IPS DF 6.9 (cell line): ENCODE results near the gene KRT12.

ENCODE experiments used
- DNase-seq: peaks from one replicate; pipeline ENCODE4 v3.0.0-alpha.2; 2013; ENCODE audit warnings: low read depth, low spot score
- H3K27ac ChIP-seq: one replicate; pipeline ENCODE4 v1.5.1; 2013; ENCODE audit warnings: low read length, control low read depth
- H3K27me3 ChIP-seq: 2 replicates; pipeline ENCODE4 v1.6.1; 2013; ENCODE audit warnings: mild to moderate bottlenecking, low read length; ENCODE audit not compliant: control insufficient read depth, insufficient read depth
- H3K36me3 ChIP-seq: 2 replicates; pipeline ENCODE4 v1.6.1; 2013; ENCODE audit warnings: low read length; ENCODE audit not compliant: control insufficient read depth, insufficient read depth
- H3K4me1 ChIP-seq: 2 replicates; pipeline ENCODE4 v1.6.1; 2013; ENCODE audit warnings: low read length; ENCODE audit not compliant: control insufficient read depth, insufficient read depth
- H3K4me3 ChIP-seq: 2 replicates; pipeline ENCODE4 v1.5.1; 2013; ENCODE audit warnings: mild to moderate bottlenecking, low read length
- H3K9me3 ChIP-seq: 2 replicates; pipeline ENCODE4 v1.6.1; 2013; ENCODE audit warnings: low read length, inconsistent platforms; ENCODE audit not compliant: control insufficient read depth, insufficient read depth
- WGBS: extraction: QIAGEN DNeasy Blood & Tissue Kit; methylation state at CpG from one replicate; pipeline ENCODE4 v1.1.7; 2013; ENCODE audit warnings: mixed read lengths, missing lambda C conversion rate; ENCODE audit not compliant: insufficient read length, insufficient coverage; 5-methylcytosine and 5-hydroxymethylcytosine counted together

Gene KRT12

GRCh38 chr17:40884708-40885512 is 17.9 kb upstream of the KRT12 start, which contains the start of gene KRT20:
Gene KRT20 (minus strand): TSS chr17:40885242. CDS start chr17:40885185, 57 bp downstream.
- WGBS = no CpG with 5 or more reads among the region's 23 CpGs
- H3K36me3 ChIP-seq = no peaks in the 10 kb centered on the region
- no peaks in the 10 kb centered on the region for H3K9me3 ChIP-seq
- no peaks in the 10 kb centered on the region for H3K4me1 ChIP-seq
- H3K4me3 ChIP-seq = no peak within 1 kb of the TSS
- DNase-seq = no peak
- H3K27me3 ChIP-seq = no peaks in the 10 kb centered on the region
- no peak within 1 kb of the TSS for H3K27ac ChIP-seq

GRCh38 chr17:40883626-40884334 is 16.8 kb upstream of the KRT12 start:
- Histone ChIP-seq H3K4me1 (no peaks in the 10 kb centered on the region), H3K36me3 (no peaks in the 10 kb centered on the region), H3K27ac (no peak overlapping the region), H3K4me3 (no peak overlapping the region), H3K9me3 (no peaks in the 10 kb centered on the region), H3K27me3 (no peaks in the 10 kb centered on the region)
- no CpG with 5 or more reads among the region's 7 CpGs for WGBS
- DNase-seq = no peak

GRCh38 chr17:40883031-40883430 is 16.0 kb upstream of the KRT12 start:
- WGBS = no CpG with 5 or more reads among the region's 1 CpG
- no peak overlapping the region for H3K4me3 ChIP-seq
- no peaks in the 10 kb centered on the region for H3K36me3 ChIP-seq
- H3K9me3 ChIP-seq = no peaks in the 10 kb centered on the region
- no peak overlapping the region for H3K27ac ChIP-seq
- H3K27me3 ChIP-seq = no peaks in the 10 kb centered on the region
- no peak for DNase-seq
- no peaks in the 10 kb centered on the region for H3K4me1 ChIP-seq

- no peaks in the 10 kb centered on the region for H3K36me3 ChIP-seq
- no CpG with 5 or more reads among the region's 1 CpG for WGBS
- no peak overlapping the region for H3K27ac ChIP-seq
- no peaks in the 10 kb centered on the region for H3K9me3 ChIP-seq
- no peak overlapping the region for H3K4me3 ChIP-seq
- H3K27me3 ChIP-seq = no peaks in the 10 kb centered on the region
- DNase-seq = no peak
- H3K4me1 ChIP-seq = no peaks in the 10 kb centered on the region
Observed at GRCh38 chr17:40879026-40879425, 12.0 kb upstream of the KRT12 start.

- Histone ChIP-seq H3K27me3 (no peaks in the 10 kb centered on the region), H3K4me1 (no peaks in the 10 kb centered on the region), H3K27ac (no peak overlapping the region), H3K4me3 (no peak overlapping the region), H3K9me3 (no peaks in the 10 kb centered on the region), H3K36me3 (no peaks in the 10 kb centered on the region)
- DNase-seq = no peak
- no CpG with 5 or more reads among the region's 9 CpGs for WGBS
Observed at GRCh38 chr17:40878044-40878443, 11.0 kb upstream of the KRT12 start.

GRCh38 chr17:40873801-40874200 is 6.8 kb upstream of the KRT12 start:
- whole genome bisulfite sequencing = no CpG with 5 or more reads among the region's 1 CpG
- no peak for DNase-seq
- no peaks in the 10 kb centered on the region for H3K27me3 ChIP-seq

GRCh38 chr17:40873255-40873654 is 6.2 kb upstream of the KRT12 start:
- DNase-seq = no peak
- Histone ChIP-seq H3K4me3 (no peak overlapping the region), H3K27ac (no peak overlapping the region), H3K36me3 (no peaks in the 10 kb centered on the region), H3K27me3 (no peaks in the 10 kb centered on the region), H3K4me1 (no peaks in the 10 kb centered on the region), H3K9me3 (no peaks in the 10 kb centered on the region)

More at GRCh38 chr17:40873801-40874200, 6.8 kb upstream of the KRT12 start:
- no peak overlapping the region for H3K27ac ChIP-seq
- H3K9me3 ChIP-seq = no peaks in the 10 kb centered on the region
- no peak overlapping the region for H3K4me3 ChIP-seq
- H3K36me3 ChIP-seq = no peaks in the 10 kb centered on the region
- no peaks in the 10 kb centered on the region for H3K4me1 ChIP-seq

- Histone ChIP-seq H3K27ac (no peak overlapping the region), H3K4me3 (no peak overlapping the region), H3K27me3 (no peaks in the 10 kb centered on the region), H3K4me1 (no peaks in the 10 kb centered on the region), H3K36me3 (no peaks in the 10 kb centered on the region), H3K9me3 (no peaks in the 10 kb centered on the region)
- DNase-seq = no peak
Observed at GRCh38 chr17:40872416-40872815, 5.4 kb upstream of the KRT12 start.

- Histone ChIP-seq H3K4me1 (no peaks in the 10 kb centered on the region), H3K27ac (no peak overlapping the region), H3K27me3 (no peaks in the 10 kb centered on the region), H3K4me3 (no peak overlapping the region), H3K9me3 (no peaks in the 10 kb centered on the region), H3K36me3 (no peaks in the 10 kb centered on the region)
- WGBS = no CpG with 5 or more reads among the region's 7 CpGs
- no peak for DNase-seq
Observed at GRCh38 chr17:40871316-40871715, 4.3 kb upstream of the KRT12 start.

GRCh38 chr17:40870136-40870535 is 3.1 kb upstream of the KRT12 start:
- no peaks in the 10 kb centered on the region for H3K9me3 ChIP-seq
- no peaks in the 10 kb centered on the region for H3K4me1 ChIP-seq
- H3K27ac ChIP-seq = no peak overlapping the region
- no peak for DNase-seq
- H3K36me3 ChIP-seq = no peaks in the 10 kb centered on the region
- WGBS = no CpG with 5 or more reads among the region's 4 CpGs
- no peak overlapping the region for H3K4me3 ChIP-seq
- H3K27me3 ChIP-seq = no peaks in the 10 kb centered on the region
